Fibroblast of lung (primary cell): ENCODE results near the gene THAP10.

Source experiments
- CTCF ChIP-seq, 2 donors: IDR thresholded peaks in 1 of 2; conservative IDR thresholded peaks in 1 of 2; 1 replicate in 1 of 2; 2 replicates in 1 of 2; pipeline ENCODE4 v1.5.1; 2011 to 2012; ENCODE audit warnings: low read length in 2 of 2, control low read depth in 1 of 2, inconsistent platforms in 1 of 2, low read depth in 1 of 2, mild to moderate bottlenecking in 1 of 2
- EZH2 ChIP-seq: IDR thresholded peaks from 2 replicates; pipeline ENCODE4 v1.5.1; 2012; ENCODE audit warnings: low read length, control low read depth, mild to moderate bottlenecking; ENCODE audit errors: missing control alignments

- TF ChIP-seq EZH2 (no peak), CTCF (conservative IDR thresholded peaks at IDR 0.05 in 1 of 2, IDR thresholded peaks at IDR 0.05 in 1 of 2; ENCODE audit: low read depth in 1 of 2, low read length in 2 of 2) (no peak)
Observed at GRCh38 chr15:70863450-70864218, 28.6 kb downstream of the THAP10 start.
